H9 (cell line): ENCODE data around the gene TSG101. TPM values are rescaled to one million over a fixed set of nuclear protein-coding genes. Genes with fewer than 3 reads are reported as not detected.

Source experiments
- DNase-seq: peaks from one replicate; pipeline ENCODE4 v3.0.0-alpha.2; 2017
- H2AFZ ChIP-seq: one replicate; pipeline ENCODE4 v1.6.1; 2013; ENCODE audit warnings: mild to moderate bottlenecking, low read length, control low read depth, moderate library complexity
- H2AK5ac ChIP-seq: 2 replicates; pipeline ENCODE4 v1.6.1; 2013; ENCODE audit warnings: low read length, control low read depth, mixed read lengths; ENCODE audit not compliant: insufficient read length
- H2BK120ac ChIP-seq: one replicate; pipeline ENCODE4 v1.6.1; 2013; ENCODE audit warnings: low read depth, mild to moderate bottlenecking, low read length, control low read depth, inconsistent platforms; ENCODE audit not compliant: poor library complexity, severe bottlenecking
- H2BK12ac ChIP-seq: 2 replicates; pipeline ENCODE4 v1.6.1; 2013; ENCODE audit warnings: low read length, control low read depth, mixed read lengths, low read depth; ENCODE audit not compliant: insufficient read length
- H2BK15ac ChIP-seq: 2 replicates; pipeline ENCODE4 v1.6.1; 2013; ENCODE audit warnings: low read depth, low read length, control low read depth
- H2BK20ac ChIP-seq: one replicate; pipeline ENCODE4 v1.6.1; 2013; ENCODE audit warnings: low read depth, mild to moderate bottlenecking, low read length, control low read depth, inconsistent platforms; ENCODE audit not compliant: poor library complexity, severe bottlenecking
- H2BK5ac ChIP-seq: 2 replicates; pipeline ENCODE4 v1.6.1; 2013; ENCODE audit warnings: low read length, control low read depth, mixed read lengths; ENCODE audit not compliant: insufficient read length
- H3K14ac ChIP-seq: 2 replicates; pipeline ENCODE4 v1.6.1; 2013; ENCODE audit warnings: low read length, control low read depth; ENCODE audit not compliant: insufficient read depth
- H3K18ac ChIP-seq: 2 replicates; pipeline ENCODE4 v1.6.1; 2013; ENCODE audit warnings: low read depth, mild to moderate bottlenecking, mixed read lengths, low read length, control low read depth; ENCODE audit not compliant: insufficient read length
- H3K23ac ChIP-seq: 2 replicates; pipeline ENCODE4 v1.6.1; 2013; ENCODE audit warnings: low read length, control low read depth, mixed read lengths, low read depth; ENCODE audit not compliant: insufficient read length
- H3K23me2 ChIP-seq: 2 replicates; pipeline ENCODE4 v1.6.1; 2013; ENCODE audit warnings: low read depth, mild to moderate bottlenecking, mixed read lengths, low read length, control low read depth; ENCODE audit not compliant: insufficient read length, poor library complexity, severe bottlenecking
- H3K27ac ChIP-seq: 2 replicates; pipeline ENCODE4 v1.5.1; 2013; ENCODE audit warnings: low read length, control low read depth, mixed read lengths, low read depth; ENCODE audit not compliant: insufficient read length
- H3K27me3 ChIP-seq: 2 replicates; pipeline ENCODE4 v1.6.1; 2013; ENCODE audit warnings: low read length, control low read depth, inconsistent platforms; ENCODE audit not compliant: insufficient read depth
- H3K4ac ChIP-seq: 2 replicates; pipeline ENCODE4 v1.6.1; 2013; ENCODE audit warnings: low read depth, mild to moderate bottlenecking, control low read depth, inconsistent platforms, low read length, moderate library complexity
- H3K4me1 ChIP-seq: 2 replicates; pipeline ENCODE4 v1.6.1; 2013; ENCODE audit warnings: low read length, control low read depth, inconsistent platforms; ENCODE audit not compliant: insufficient read depth
- H3K4me2 ChIP-seq: 2 replicates; pipeline ENCODE4 v1.6.1; 2013; ENCODE audit warnings: low read length, control low read depth, mixed read lengths; ENCODE audit not compliant: insufficient read length, insufficient read depth
- H3K56ac ChIP-seq: 2 replicates; pipeline ENCODE4 v1.6.1; 2013; ENCODE audit warnings: low read depth, mild to moderate bottlenecking, mixed read lengths, low read length, control low read depth; ENCODE audit not compliant: insufficient read length
- H3K79me1 ChIP-seq: 2 replicates; pipeline ENCODE4 v1.6.1; 2013; ENCODE audit warnings: low read depth, mild to moderate bottlenecking, moderate library complexity, low read length, control low read depth, inconsistent platforms; ENCODE audit not compliant: insufficient read depth, poor library complexity, severe bottlenecking
- H3K79me2 ChIP-seq: 2 replicates; pipeline ENCODE4 v1.6.1; 2013; ENCODE audit warnings: low read length, control low read depth, inconsistent platforms; ENCODE audit not compliant: insufficient read depth
- H3K9ac ChIP-seq: 2 replicates; pipeline ENCODE4 v1.6.1; 2013; ENCODE audit warnings: low read length, control low read depth, mixed read lengths; ENCODE audit not compliant: insufficient read length; ENCODE audit errors: extremely low read depth
- H3K9me3 ChIP-seq: one replicate; pipeline ENCODE4 v1.6.1; 2013; ENCODE audit warnings: low read depth, low read length, inconsistent platforms; ENCODE audit not compliant: control insufficient read depth
- H3T11ph ChIP-seq: one replicate; pipeline ENCODE4 v1.6.1; 2013; ENCODE audit warnings: mild to moderate bottlenecking, low read length, control low read depth, inconsistent platforms
- H4K20me1 ChIP-seq: one replicate; pipeline ENCODE4 v1.6.1; 2013; ENCODE audit not compliant: control insufficient read depth, insufficient read length, insufficient read depth
- H4K5ac ChIP-seq: 2 replicates; pipeline ENCODE4 v1.6.1; 2013; ENCODE audit warnings: low read depth, mild to moderate bottlenecking, mixed read lengths, low read length, control low read depth; ENCODE audit not compliant: insufficient read length
- H4K8ac ChIP-seq: replicated peaks from 2 replicates; pipeline ENCODE4 v1.6.1; 2013; ENCODE audit warnings: low read length, control low read depth, mixed read lengths, low read depth; ENCODE audit not compliant: insufficient read length
- H4K91ac ChIP-seq: 2 replicates; pipeline ENCODE4 v1.6.1; 2013; ENCODE audit warnings: low read depth, mild to moderate bottlenecking, moderate library complexity, mixed read lengths, low read length, control low read depth; ENCODE audit not compliant: insufficient read length
- H3K27ac Mint-ChIP-seq, 3 experiments: 2 replicates in 2 of 3; 3 replicates in 1 of 3; pipeline ENCODE4 v1.8.0; 2020 to 2021; ENCODE audit warnings: mixed read lengths in 3 of 3, mild to moderate bottlenecking in 1 of 3, moderate library complexity in 1 of 3
- H3K27me3 Mint-ChIP-seq: 2 replicates; pipeline ENCODE4 v1.8.0; 2021; ENCODE audit warnings: low read depth, mild to moderate bottlenecking, moderate library complexity, mixed read lengths
- H3K36me3 Mint-ChIP-seq, 3 experiments: 2 replicates in 2 of 3; 3 replicates in 1 of 3; pipeline ENCODE4 v1.8.0; 2020 to 2021; ENCODE audit warnings: low read depth in 3 of 3, mixed read lengths in 3 of 3; ENCODE audit not compliant: insufficient read depth in 1 of 3
- H3K4me1 Mint-ChIP-seq, 2 experiments: 2 replicates each; pipeline ENCODE4 v1.8.0; 2020; ENCODE audit warnings: mixed read lengths in 2 of 2
- H3K4me3 Mint-ChIP-seq, 2 experiments: 2 replicates in 1 of 2; 3 replicates in 1 of 2; pipeline ENCODE4 v1.8.0; 2020 to 2021; ENCODE audit warnings: mild to moderate bottlenecking in 2 of 2, mixed read lengths in 2 of 2, moderate library complexity in 1 of 2
- H3K9me3 Mint-ChIP-seq, 2 experiments: 2 replicates in 1 of 2; 3 replicates in 1 of 2; pipeline ENCODE4 v1.8.0; 2020; ENCODE audit warnings: mild to moderate bottlenecking in 2 of 2, mixed read lengths in 2 of 2, moderate library complexity in 1 of 2
- CTCF ChIP-seq: fragments of 200-600 bp; sonication (generic); conservative IDR thresholded peaks from 3 replicates; pipeline ENCODE4 v1.8.0; 2021; ENCODE audit warnings: antibody characterized with exemption, mild to moderate bottlenecking
- WGBS: extraction: QIAGEN DNeasy Blood & Tissue Kit; methylation state at CpG from one replicate; pipeline ENCODE4 v1.1.7; 2013; ENCODE audit warnings: missing lambda C conversion rate, low lambda C conversion rate, mixed read lengths; ENCODE audit not compliant: insufficient read length; ENCODE audit errors: extremely low coverage; 5-methylcytosine and 5-hydroxymethylcytosine counted together
- total RNA-seq: library from RNA; stranded (reverse); gene quantifications from 2 replicates; pipeline ENCODE4 v1.2.1, GENCODE V29; 2021

Gene TSG101
- total RNA-seq, 1 experiment from 2014 or later = 50.3 TPM

- Histone ChIP-seq H3K79me1 (no peaks in the 10 kb centered on the region), H3K4me2 (no peak overlapping the region), H3K4ac (no peak overlapping the region), H2BK12ac (no peak overlapping the region), H2AK5ac (no peak overlapping the region), H4K20me1 (no peaks in the 10 kb centered on the region), H2BK15ac (no peak overlapping the region), H3K9ac (no peak overlapping the region), H4K8ac (no peak overlapping the region), H3K23ac (no peak overlapping the region), H2BK120ac (no peak overlapping the region), H2BK5ac (no peak overlapping the region), H3K27me3 (no peaks in the 10 kb centered on the region), H2BK20ac (no peak overlapping the region), H4K91ac (no peak overlapping the region), H3K27ac (no peak overlapping the region), H3K14ac (no peak overlapping the region), H3K23me2 (no peaks in the 10 kb centered on the region), H3K79me2 (no peaks in the 10 kb centered on the region), H3K4me1 (no peaks in the 10 kb centered on the region), H3K56ac (no peak overlapping the region), H4K5ac (no peak overlapping the region), H3K9me3 (no peaks in the 10 kb centered on the region), H2AFZ (no peak overlapping the region), H3T11ph (no peak overlapping the region), H3K18ac (no peak overlapping the region)
- TF ChIP-seq CTCF = no peak
- H3K27ac Mint-ChIP-seq = no peak overlapping the region
- no peak overlapping the region for H3K4me3 Mint-ChIP-seq
- no peaks in the 10 kb centered on the region for H3K9me3 Mint-ChIP-seq
- WGBS = no CpG with 5 or more reads among the region's 1 CpG
- no peaks in the 10 kb centered on the region for H3K27me3 Mint-ChIP-seq
- no peaks in the 10 kb centered on the region for H3K36me3 Mint-ChIP-seq
- DNase-seq = no peak
- peaks cover 3 to 4% of the 10 kb centered on the region in 2 experiments; a peak in 3 of 4 replicates for H3K4me1 Mint-ChIP-seq
Observed at GRCh38 chr11:18463439-18463838, 63.3 kb downstream of the TSG101 start.
